B cell (primary cell): Measurements from ENCODE around the gene SMC3. TPM values are rescaled to one million over a fixed set of nuclear protein-coding genes. Genes with fewer than 3 reads are reported as not detected.

ENCODE experiments used
- ATAC-seq: fragments of 200-7000 bp; cut with Tn5 transposase; one replicate; pipeline ENCODE4 v1.10.0; 2021; ENCODE audit warnings: low read depth, mild to moderate bottlenecking, moderate number of reproducible peaks, moderate library complexity
- CTCF ChIA-PET: fragments of 350-600 bp; sonication (Branson Sonifier 250); formaldehyde crosslinking; loops from one replicate; lab custom pipeline; 2021; ENCODE audit warnings: antibody characterized with exemption, inconsistent platforms; lab: Charles Lee
- POLR2A ChIA-PET: fragments of 350-600 bp; sonication (Branson Sonifier 250); formaldehyde crosslinking; loops from one replicate; lab custom pipeline; 2021; ENCODE audit warnings: antibody characterized with exemption; lab: Charles Lee
- DNase-seq: peaks from one replicate; pipeline ENCODE4 v3.0.0; 2013
- H2AFZ ChIP-seq: 2 replicates; pipeline ENCODE4 v1.6.1; 2012; ENCODE audit warnings: mild to moderate bottlenecking, low read depth, low read length; ENCODE audit not compliant: insufficient read depth, poor library complexity, severe bottlenecking
- H3K27ac ChIP-seq, 2 donors: 1 replicate in 1 of 2; 2 replicates in 1 of 2; pipeline ENCODE4 v1.5.1; 2012 to 2013; ENCODE audit warnings: low read length in 2 of 2, mild to moderate bottlenecking in 2 of 2, moderate library complexity in 1 of 2
- H3K27me3 ChIP-seq, 4 experiments: fragments of 200-600 bp in 1 of 4; sonication (generic) in 1 of 4; replicated peaks in 1 of 4; 1 replicate in 2 of 4; 2 replicates in 2 of 4; pipeline versions ENCODE4 v1.6.1 to v1.7.0; 2013 to 2016; ENCODE audit warnings: low read length in 3 of 4, mild to moderate bottlenecking in 2 of 4, mixed read lengths in 1 of 4, moderate library complexity in 1 of 4; ENCODE audit not compliant: insufficient read depth in 4 of 4, control insufficient read depth in 3 of 4; ENCODE audit errors: control extremely low read depth in 1 of 4
- H3K36me3 ChIP-seq, 2 experiments: replicated peaks in 1 of 2; 1 replicate in 1 of 2; 2 replicates in 1 of 2; pipeline versions ENCODE4 v1.6.1 to v1.7.1; 2013; ENCODE audit warnings: low read length in 1 of 2; ENCODE audit not compliant: insufficient read depth in 2 of 2, control insufficient read depth in 1 of 2; ENCODE audit errors: control extremely low read depth in 1 of 2, extremely low read depth in 1 of 2
- H3K4me1 ChIP-seq, 2 donors: fragments of 200-600 bp in 1 of 2; sonication (generic) in 1 of 2; 1 replicate in 1 of 2; 2 replicates in 1 of 2; pipeline versions ENCODE4 v1.5.1 to v1.6.1; 2013 to 2017; ENCODE audit warnings: low read length in 2 of 2; ENCODE audit not compliant: control insufficient read depth in 2 of 2, insufficient read depth in 2 of 2
- H3K4me2 ChIP-seq: replicated peaks from 2 replicates; pipeline ENCODE3; 2012; ENCODE audit warnings: mild to moderate bottlenecking, low read depth, low read length; ENCODE audit not compliant: poor library complexity, severe bottlenecking
- H3K4me3 ChIP-seq, 5 experiments: fragments of 200-600 bp in 1 of 5; sonication (generic) in 1 of 5; 1 replicate in 3 of 5; 2 replicates in 2 of 5; pipeline versions ENCODE4 v1.5.1 to v1.7.0; 2011 to 2016; ENCODE audit warnings: low read length in 4 of 5, mild to moderate bottlenecking in 4 of 5, low read depth in 2 of 5, control low read depth in 1 of 5, moderate library complexity in 1 of 5; ENCODE audit not compliant: insufficient read depth in 1 of 5; ENCODE audit errors: control extremely low read depth in 1 of 5, extremely low read depth in 1 of 5
- H3K79me2 ChIP-seq: fragments of 200-600 bp; sonication (generic); one replicate; pipeline ENCODE4 v1.6.0; 2016; ENCODE audit warnings: low read length; ENCODE audit not compliant: control insufficient read depth, insufficient read depth
- H3K9ac ChIP-seq: fragments of 200-600 bp; sonication (generic); 2 replicates; pipeline ENCODE4 v1.6.1; 2017; ENCODE audit warnings: mild to moderate bottlenecking, low read length, moderate library complexity
- H3K9me3 ChIP-seq, 3 donors: one replicate each; pipeline versions ENCODE4 v1.6.1 to v1.7.1; 2013; ENCODE audit warnings: low read length in 2 of 3; ENCODE audit not compliant: control insufficient read depth in 2 of 3, insufficient read depth in 1 of 3; ENCODE audit errors: control extremely low read depth in 1 of 3
- H4K20me1 ChIP-seq: 2 replicates; pipeline ENCODE4 v1.6.0; 2012; ENCODE audit warnings: mild to moderate bottlenecking, low read length; ENCODE audit not compliant: insufficient read depth, control insufficient read depth, poor library complexity, severe bottlenecking
- H3K27ac Mint-ChIP-seq: one replicate; pipeline ENCODE4 v1.8.0; 2021; ENCODE audit warnings: mixed read lengths
- H3K27me3 Mint-ChIP-seq: one replicate; pipeline ENCODE4 v1.8.0; 2021; ENCODE audit warnings: mixed read lengths
- H3K4me1 Mint-ChIP-seq: one replicate; pipeline ENCODE4 v1.8.0; 2021; ENCODE audit warnings: mixed read lengths
- H3K4me3 Mint-ChIP-seq: one replicate; pipeline ENCODE4 v1.8.0; 2021; ENCODE audit warnings: mixed read lengths
- H3K9me3 Mint-ChIP-seq: one replicate; pipeline ENCODE4 v1.8.0; 2022; ENCODE audit warnings: mixed read lengths; ENCODE audit not compliant: insufficient read depth
- EZH2 ChIP-seq: IDR thresholded peaks from 2 replicates; pipeline ENCODE4 v1.6.1; 2012; ENCODE audit warnings: borderline replicate concordance, low read depth, mild to moderate bottlenecking, moderate library complexity, low read length; ENCODE audit not compliant: insufficient read depth, poor library complexity, severe bottlenecking
- WGBS: methylation state at CpG from one replicate; pipeline ENCODE4 v1.1.5; 2013; ENCODE audit warnings: missing lambda C conversion rate; ENCODE audit not compliant: insufficient coverage; 5-methylcytosine and 5-hydroxymethylcytosine counted together
- intact Hi-C: fragments of 100-400 bp; cut with micrococcal nuclease; formaldehyde crosslinking; loops from one replicate; pipeline ENCODE4 v1.10.0; 2022
- polyA plus RNA-seq: library from polyadenylated mRNA; depleted of rRNA; stranded (reverse); fragments of >200 nt; gene quantifications from 2 replicates; pipeline ENCODE4 v1.2.3, GENCODE V29; 2012
- total RNA-seq, 2 donors: library from RNA; stranded (reverse); fragments of 120-200 nt in 1 of 2; gene quantifications; 1 replicate in 1 of 2; 2 replicates in 1 of 2; pipeline versions ENCODE4 v1.2.3 to v1.2.4, GENCODE V29; 2013 to 2022
- TF ChIP-seq, protein P1 (sequence below): fragments of 200-600 bp; IDR thresholded peaks from one replicate; pipeline ENCODE4 v1.8.0; 2022; ENCODE audit warnings: antibody characterized with exemption, mild to moderate bottlenecking

SMC3 gene
- total and polyA plus RNA-seq, 2 donors (not counting 1 experiment from before 2014, with no cell fraction given), result 6.1 to 45.8 TPM

DNA sequence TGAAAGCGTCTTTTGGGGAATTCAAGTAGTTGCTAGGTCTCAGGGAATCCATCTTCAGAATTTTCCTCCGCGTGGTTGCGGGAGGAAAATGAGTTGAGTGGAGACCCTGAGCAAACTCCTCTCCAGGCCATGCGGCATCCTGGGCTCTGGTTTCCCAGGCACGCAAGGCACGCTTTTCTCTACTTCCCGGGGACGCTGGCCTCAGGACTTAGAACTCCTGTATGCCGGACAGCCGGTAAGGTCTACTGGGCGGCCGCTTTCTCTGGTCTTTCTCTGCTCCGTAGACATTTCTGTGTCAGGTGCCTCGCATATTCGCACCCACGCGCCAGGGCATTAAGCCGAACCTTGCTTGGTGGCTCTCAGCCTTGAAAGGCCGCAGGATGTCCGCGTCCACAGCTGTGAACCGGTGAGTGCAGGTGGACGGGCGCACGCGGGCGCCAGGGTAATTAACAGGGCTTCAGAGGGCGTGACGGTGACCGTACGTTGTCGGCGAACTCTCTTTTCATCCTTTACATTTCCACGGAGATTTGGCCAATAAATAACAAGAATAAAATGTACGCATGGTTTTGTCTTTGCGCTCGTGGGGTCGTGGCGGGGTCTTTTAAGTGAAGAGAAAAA is 75.6 kb downstream of the SMC3 start:
- peak overlapping the region; percentile 84 for H3K4me3 Mint-ChIP-seq
- H3K9me3 Mint-ChIP-seq, result no peaks in the 10 kb centered on the region
- H3K27me3 ChIP-seq, result peaks cover 0 to 56% (median 42%) of the 10 kb centered on the region in 4 experiments
- peak overlapping the region; percentile 92 for H3K4me2 ChIP-seq
- peak overlapping the region; percentile 59 for H3K9ac ChIP-seq
- ChIA-PET POLR2A (no interaction called here), CTCF (no interaction called here)
- no peaks in the 10 kb centered on the region for H3K36me3 ChIP-seq
- peaks cover 0 to 9% (median 0%) of the 10 kb centered on the region in 3 donors for H3K9me3 ChIP-seq
- H3K4me1 Mint-ChIP-seq, result peaks cover 30% of the 10 kb centered on the region
- H3K27ac Mint-ChIP-seq, result no peak overlapping the region
- H3K4me3 ChIP-seq, result peak overlapping the region; percentile 30 to 58 (median 47)
- TF ChIP-seq, protein P1, sequence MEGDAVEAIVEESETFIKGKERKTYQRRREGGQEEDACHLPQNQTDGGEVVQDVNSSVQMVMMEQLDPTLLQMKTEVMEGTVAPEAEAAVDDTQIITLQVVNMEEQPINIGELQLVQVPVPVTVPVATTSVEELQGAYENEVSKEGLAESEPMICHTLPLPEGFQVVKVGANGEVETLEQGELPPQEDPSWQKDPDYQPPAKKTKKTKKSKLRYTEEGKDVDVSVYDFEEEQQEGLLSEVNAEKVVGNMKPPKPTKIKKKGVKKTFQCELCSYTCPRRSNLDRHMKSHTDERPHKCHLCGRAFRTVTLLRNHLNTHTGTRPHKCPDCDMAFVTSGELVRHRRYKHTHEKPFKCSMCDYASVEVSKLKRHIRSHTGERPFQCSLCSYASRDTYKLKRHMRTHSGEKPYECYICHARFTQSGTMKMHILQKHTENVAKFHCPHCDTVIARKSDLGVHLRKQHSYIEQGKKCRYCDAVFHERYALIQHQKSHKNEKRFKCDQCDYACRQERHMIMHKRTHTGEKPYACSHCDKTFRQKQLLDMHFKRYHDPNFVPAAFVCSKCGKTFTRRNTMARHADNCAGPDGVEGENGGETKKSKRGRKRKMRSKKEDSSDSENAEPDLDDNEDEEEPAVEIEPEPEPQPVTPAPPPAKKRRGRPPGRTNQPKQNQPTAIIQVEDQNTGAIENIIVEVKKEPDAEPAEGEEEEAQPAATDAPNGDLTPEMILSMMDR, result no peak
- no peak for TF ChIP-seq EZH2
- DNase-seq, result no peak
- peak; percentile 14 for ATAC-seq
- H3K4me1 ChIP-seq, result peaks cover 18 to 30% of the 10 kb centered on the region in 2 donors
- no peak overlapping the region for H3K27ac ChIP-seq
- WGBS, result 7% methylated on average over 35 of the region's 40 CpGs
- H4K20me1 ChIP-seq, result no peaks in the 10 kb centered on the region
- peaks cover 68% of the 10 kb centered on the region for H3K27me3 Mint-ChIP-seq
- peak overlapping the region; percentile 61 for H2AFZ ChIP-seq
- intact Hi-C loops, result loop anchor here (1.0 kb wide), 1 partner anchor 29 kb away; no protein-coding TSS in a partner anchor
- no peaks in the 10 kb centered on the region for H3K79me2 ChIP-seq
